GM12891 (cell line): ENCODE measurements around the gene CSMD2.

Experiments used
- POLR2A ChIP-seq: IDR thresholded peaks from 2 replicates; pipeline ENCODE4 v1.6.1; 2011; ENCODE audit warnings: low read depth, low read length, control low read depth
- POLR2AphosphoS5 ChIP-seq: IDR thresholded peaks from 2 replicates; pipeline ENCODE4 v1.6.1; 2011; ENCODE audit warnings: low read depth, low read length, control low read depth
- POU2F2 ChIP-seq: IDR thresholded peaks from 2 replicates; pipeline ENCODE4 v1.6.1; 2011; ENCODE audit warnings: low read depth, mild to moderate bottlenecking, control low read depth, low read length, moderate library complexity

DNA sequence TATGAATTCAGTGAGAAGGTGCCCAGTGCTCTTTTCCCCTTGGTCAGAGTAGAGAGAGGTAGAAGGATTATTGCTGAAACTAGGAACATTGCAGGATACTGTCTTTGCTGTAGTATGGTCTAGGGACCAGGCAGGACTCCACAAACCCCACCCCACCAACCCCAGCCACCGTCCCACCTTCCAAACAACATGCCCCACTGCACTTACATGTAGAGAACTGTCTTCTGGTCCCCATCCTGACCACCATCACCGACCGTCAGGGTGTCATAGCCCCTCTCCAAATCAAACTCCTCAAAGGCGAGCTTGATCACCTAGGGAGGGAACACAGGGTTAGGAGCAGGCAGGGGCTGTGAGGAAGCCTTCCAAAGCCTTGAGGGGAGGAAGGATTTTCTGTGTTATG, 372.8 kb downstream of the CSMD2 start:
- TF ChIP-seq POLR2A (no peak), POU2F2 (no peak), POLR2AphosphoS5 (no peak)
